Hepatocyte (in vitro differentiated cells): ENCODE data around the gene ADGRV1.

ENCODE experiments used
- EZH2 ChIP-seq: fragments of 200-600 bp; sonication (generic); IDR thresholded peaks from 2 replicates; pipeline ENCODE4 v1.6.1; 2016; ENCODE audit warnings: antibody characterized with exemption, mild to moderate bottlenecking, borderline replicate concordance
- EZH2phosphoT487 ChIP-seq: fragments of 200-600 bp; sonication (generic); IDR thresholded peaks from one replicate; pipeline ENCODE4 v1.6.1; 2018; ENCODE audit warnings: antibody characterized with exemption, mild to moderate bottlenecking, low read depth, moderate library complexity; ENCODE audit not compliant: unreplicated experiment, severe bottlenecking
- TF ChIP-seq, protein P1 (sequence below): fragments of 200-600 bp; sonication (generic); IDR thresholded peaks from 2 replicates; pipeline ENCODE4 v1.5.1; 2016; ENCODE audit warnings: antibody characterized with exemption, mild to moderate bottlenecking; ENCODE audit not compliant: poor library complexity

DNA sequence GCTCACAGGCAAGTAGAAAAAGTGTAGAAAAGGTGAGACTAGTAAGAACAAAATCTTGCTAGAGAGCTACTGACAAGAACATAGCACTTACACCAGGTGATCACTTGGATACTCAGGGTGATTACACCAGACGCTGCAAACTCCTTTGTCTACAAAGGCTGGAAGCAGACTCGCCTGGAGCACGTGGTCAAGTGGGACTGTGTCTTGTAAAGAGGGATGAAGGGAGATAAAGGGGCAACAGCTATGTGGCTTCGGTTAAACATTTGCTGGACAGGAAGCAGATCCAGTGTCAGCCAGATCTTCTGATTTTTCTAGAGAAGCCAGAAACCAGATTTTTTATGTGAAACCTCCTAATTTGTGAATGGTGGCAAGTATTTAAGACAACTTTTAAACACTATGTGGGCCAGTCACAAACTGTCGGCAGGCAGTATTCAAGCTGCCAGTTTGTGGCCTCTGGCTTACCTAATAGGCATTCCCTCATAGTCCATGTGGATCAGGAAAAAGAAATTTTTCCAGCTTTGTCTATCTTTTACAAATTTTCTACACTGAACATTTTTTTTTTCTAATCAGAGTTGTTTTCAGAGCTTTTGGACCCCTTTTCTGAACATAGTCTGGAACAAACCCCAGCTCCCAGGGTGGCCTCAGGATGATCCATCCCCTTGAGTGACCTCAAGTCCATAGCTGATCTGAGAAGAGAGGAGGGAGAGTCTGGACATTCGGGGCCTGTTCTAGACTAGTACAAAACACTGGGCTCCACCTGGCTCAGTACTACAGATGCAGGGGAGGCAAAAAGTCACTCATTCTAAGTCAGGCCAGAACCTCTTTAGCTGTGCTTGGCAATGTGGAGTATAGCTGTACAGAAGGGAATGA is 561.6 kb downstream of the ADGRV1 start:
- TF ChIP-seq, protein P1, sequence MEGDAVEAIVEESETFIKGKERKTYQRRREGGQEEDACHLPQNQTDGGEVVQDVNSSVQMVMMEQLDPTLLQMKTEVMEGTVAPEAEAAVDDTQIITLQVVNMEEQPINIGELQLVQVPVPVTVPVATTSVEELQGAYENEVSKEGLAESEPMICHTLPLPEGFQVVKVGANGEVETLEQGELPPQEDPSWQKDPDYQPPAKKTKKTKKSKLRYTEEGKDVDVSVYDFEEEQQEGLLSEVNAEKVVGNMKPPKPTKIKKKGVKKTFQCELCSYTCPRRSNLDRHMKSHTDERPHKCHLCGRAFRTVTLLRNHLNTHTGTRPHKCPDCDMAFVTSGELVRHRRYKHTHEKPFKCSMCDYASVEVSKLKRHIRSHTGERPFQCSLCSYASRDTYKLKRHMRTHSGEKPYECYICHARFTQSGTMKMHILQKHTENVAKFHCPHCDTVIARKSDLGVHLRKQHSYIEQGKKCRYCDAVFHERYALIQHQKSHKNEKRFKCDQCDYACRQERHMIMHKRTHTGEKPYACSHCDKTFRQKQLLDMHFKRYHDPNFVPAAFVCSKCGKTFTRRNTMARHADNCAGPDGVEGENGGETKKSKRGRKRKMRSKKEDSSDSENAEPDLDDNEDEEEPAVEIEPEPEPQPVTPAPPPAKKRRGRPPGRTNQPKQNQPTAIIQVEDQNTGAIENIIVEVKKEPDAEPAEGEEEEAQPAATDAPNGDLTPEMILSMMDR: no peak
- TF ChIP-seq EZH2: no peak
- no peak for TF ChIP-seq EZH2phosphoT487
